HT1080 (cell line): ENCODE data around the gene FCER2. TPM values are rescaled to one million over a fixed set of nuclear protein-coding genes. Genes with fewer than 3 reads are reported as not detected.

Experiments
- DNase-seq: peaks from one replicate; pipeline ENCODE4 v3.0.0-alpha.2; 2015; ENCODE audit warnings: low read depth
- total RNA-seq: library from RNA; depleted of rRNA; stranded (reverse); fragments of >200 nt; shearing (Covaris generic); gene quantifications from 2 replicates; pipeline ENCODE4 v1.2.3, GENCODE V29; 2014

FCER2 gene
- total RNA-seq, 1 experiment from 2014 or later = not detected

- no peak for DNase-seq
Measured at GRCh38 chr19:7679771-7680605, 21.9 kb downstream of the FCER2 start.

- DNase-seq = no peak
Measured at GRCh38 chr19:7678971-7679751, 22.8 kb downstream of the FCER2 start.

- no peak for DNase-seq
Measured at GRCh38 chr19:7677669-7678311, 24.1 kb downstream of the FCER2 start.

GRCh38 chr19:7676854-7677253 is 25.1 kb downstream of the FCER2 start, which contains the start of gene MCEMP1:
Gene MCEMP1 (plus strand): TSS chr19:7677090. CDS start chr19:7677121, 31 bp downstream.
- DNase-seq = no peak

- DNase-seq = no peak
Measured at GRCh38 chr19:7676376-7676775, 25.6 kb downstream of the FCER2 start.

GRCh38 chr19:7674010-7675005 is 27.6 kb downstream of the FCER2 start:
- DNase-seq = peak; percentile 50

GRCh38 chr19:7672522-7672921 is 29.4 kb downstream of the FCER2 start:
- no peak for DNase-seq

GRCh38 chr19:7670790-7671189 is 31.1 kb downstream of the FCER2 start:
- no peak for DNase-seq

- no peak for DNase-seq
Measured at GRCh38 chr19:7670150-7670783, 31.7 kb downstream of the FCER2 start.

- no peak for DNase-seq
Measured at GRCh38 chr19:7669641-7670040, 32.3 kb downstream of the FCER2 start.

GRCh38 chr19:7668842-7669241 is 33.1 kb downstream of the FCER2 start, which contains the start of gene RETN:
Gene RETN (plus strand): TSS chr19:7669049. CDS start chr19:7669327, 278 bp downstream.
- no peak for DNase-seq

GRCh38 chr19:7665076-7665475 is 36.9 kb downstream of the FCER2 start:
- no peak for DNase-seq

GRCh38 chr19:7663706-7664105 is 38.2 kb downstream of the FCER2 start:
- DNase-seq = no peak

- DNase-seq = no peak
Measured at GRCh38 chr19:7662657-7663056, 39.3 kb downstream of the FCER2 start.

GRCh38 chr19:7661744-7662538 is 40.0 kb downstream of the FCER2 start:
- no peak for DNase-seq

- no peak for DNase-seq
Measured at GRCh38 chr19:7658219-7658686, 43.7 kb downstream of the FCER2 start.

- DNase-seq = no peak
Measured at GRCh38 chr19:7657131-7657751, 44.7 kb downstream of the FCER2 start.

- DNase-seq = no peak
Measured at GRCh38 chr19:7655581-7655980, 46.4 kb downstream of the FCER2 start.

GRCh38 chr19:7654401-7654800 is 47.5 kb downstream of the FCER2 start:
- DNase-seq = no peak
